Hepatocyte (in vitro differentiated cells): ENCODE results near the gene PLOD1. TPM values are rescaled to one million over a fixed set of nuclear protein-coding genes. Genes with fewer than 3 reads are reported as not detected.
"Not testable (repeated sequence)": the region's sequence is repeated elsewhere in the genome, so short reads cannot be mapped to it uniquely, and the experiment has no call there.

ENCODE experiments used
- DNase-seq: peaks from one replicate; pipeline ENCODE4 v3.0.0-alpha.2; 2016; ENCODE audit warnings: low spot score
- H2AFZ ChIP-seq: fragments of 200-600 bp; sonication (generic); 2 replicates; pipeline ENCODE4 v1.6.0; 2016; ENCODE audit warnings: antibody characterized with exemption, mild to moderate bottlenecking
- H3K27ac ChIP-seq: fragments of 200-600 bp; sonication (generic); 2 replicates; pipeline ENCODE4 v1.5.1; 2016; ENCODE audit warnings: mild to moderate bottlenecking
- H3K27me3 ChIP-seq: fragments of 200-600 bp; sonication (generic); 2 replicates; pipeline ENCODE4 v1.6.1; 2016
- H3K36me3 ChIP-seq: fragments of 200-600 bp; sonication (generic); replicated peaks from 2 replicates; pipeline ENCODE4 v1.5.1; 2016; ENCODE audit warnings: low read depth; ENCODE audit not compliant: insufficient read depth
- H3K4me1 ChIP-seq: fragments of 200-600 bp; sonication (generic); 2 replicates; pipeline ENCODE4 v1.5.1; 2016; ENCODE audit warnings: mild to moderate bottlenecking, moderate library complexity; ENCODE audit not compliant: insufficient read depth
- H3K4me2 ChIP-seq: fragments of 200-600 bp; sonication (generic); 2 replicates; pipeline ENCODE4 v1.6.0; 2016
- H3K4me3 ChIP-seq: fragments of 200-600 bp; sonication (generic); 2 replicates; pipeline ENCODE4 v1.5.1; 2016; ENCODE audit warnings: mild to moderate bottlenecking
- H3K79me2 ChIP-seq: fragments of 200-600 bp; sonication (generic); 2 replicates; pipeline ENCODE4 v1.6.0; 2017; ENCODE audit warnings: mild to moderate bottlenecking
- H3K9me2 ChIP-seq: fragments of 200-600 bp; sonication (generic); replicated peaks from 2 replicates; pipeline ENCODE4 v1.6.0; 2017; ENCODE audit warnings: mild to moderate bottlenecking; ENCODE audit not compliant: insufficient read depth
- H3K9me3 ChIP-seq: fragments of 200-600 bp; sonication (generic); 2 replicates; pipeline ENCODE4 v1.5.1; 2016; ENCODE audit warnings: low read depth, mild to moderate bottlenecking
- H4K20me1 ChIP-seq: fragments of 200-600 bp; sonication (generic); 2 replicates; pipeline ENCODE4 v1.6.0; 2016; ENCODE audit warnings: mild to moderate bottlenecking; ENCODE audit not compliant: insufficient read depth, poor library complexity, severe bottlenecking
- EZH2 ChIP-seq: fragments of 200-600 bp; sonication (generic); IDR thresholded peaks from 2 replicates; pipeline ENCODE4 v1.6.1; 2016; ENCODE audit warnings: antibody characterized with exemption, mild to moderate bottlenecking, borderline replicate concordance
- EZH2phosphoT487 ChIP-seq: fragments of 200-600 bp; sonication (generic); IDR thresholded peaks from one replicate; pipeline ENCODE4 v1.6.1; 2018; ENCODE audit warnings: antibody characterized with exemption, mild to moderate bottlenecking, low read depth, moderate library complexity; ENCODE audit not compliant: unreplicated experiment, severe bottlenecking
- WGBS: methylation state at CpG from one replicate; pipeline ENCODE4 v1.1.6; 2016; ENCODE audit warnings: low lambda C conversion rate; ENCODE audit errors: missing lambda C conversion rate; 5-methylcytosine and 5-hydroxymethylcytosine counted together
- polyA plus RNA-seq: library from polyadenylated mRNA; unstranded; fragments of >200 nt; fragmentation: Nextera tagmentation; extraction: Ambion mirVana; gene quantifications from 2 replicates; pipeline ENCODE4 v1.2.1, GENCODE V29; 2016
- total RNA-seq: library from RNA; depleted of rRNA; stranded (reverse); fragments of >200 nt; gene quantifications from 2 replicates; pipeline ENCODE4 v1.2.3, GENCODE V29; 2014
- TF ChIP-seq, protein P1 (sequence below): fragments of 200-600 bp; sonication (generic); IDR thresholded peaks from 2 replicates; pipeline ENCODE4 v1.5.1; 2016; ENCODE audit warnings: antibody characterized with exemption, mild to moderate bottlenecking; ENCODE audit not compliant: poor library complexity

The PLOD1 gene
- total and polyA plus RNA-seq, 2 experiments from 2014 or later: 184 to 200 TPM

DNA sequence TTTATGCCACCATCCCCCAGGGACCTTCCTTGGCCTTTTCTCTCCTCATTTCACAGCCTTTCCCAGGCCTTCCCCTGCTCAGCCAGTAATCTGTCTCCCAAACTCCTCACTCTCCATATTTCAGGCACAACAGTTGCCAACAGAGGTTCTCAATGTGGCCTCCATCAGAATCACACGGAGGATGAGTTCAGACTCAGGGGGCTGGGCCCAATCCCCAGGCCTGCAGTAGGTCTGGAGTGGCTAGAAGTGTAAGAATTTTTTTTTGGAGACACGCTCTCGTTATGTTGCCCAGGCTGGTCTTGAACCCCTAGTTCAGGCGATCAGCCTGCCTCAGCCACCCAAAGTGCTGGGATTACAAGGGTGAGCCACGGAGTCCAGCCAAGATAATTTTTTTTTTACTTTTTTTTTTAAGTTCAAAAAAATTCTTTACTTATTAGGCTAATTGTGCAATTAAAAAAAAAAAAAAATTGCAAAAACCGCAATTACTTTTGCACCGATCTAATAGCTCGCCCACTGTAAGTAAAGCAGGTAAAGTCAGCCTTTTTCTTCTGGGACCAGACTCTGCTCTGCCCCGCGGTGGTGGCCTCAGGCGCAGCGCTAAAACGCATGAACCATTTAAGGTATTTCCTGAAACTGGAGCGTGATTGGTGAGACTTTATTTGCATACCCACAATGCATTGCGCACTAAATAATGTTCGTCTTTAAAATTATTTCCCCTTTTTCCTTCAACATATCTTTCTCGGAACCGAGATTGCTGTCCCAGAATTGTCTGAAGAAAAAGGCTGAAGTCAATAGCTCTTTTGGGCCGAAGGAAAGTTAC lies 27.0 kb upstream of the PLOD1 start:
- Histone ChIP-seq H3K9me3 (no peaks in the 10 kb centered on the region), H3K27me3 (no peaks in the 10 kb centered on the region), H3K4me3 (no peak overlapping the region), H2AFZ (no peak overlapping the region), H3K4me1 (no peaks in the 10 kb centered on the region), H3K9me2 (no peaks in the 10 kb centered on the region), H3K36me3 (no peaks in the 10 kb centered on the region), H3K79me2 (no peaks in the 10 kb centered on the region), H3K27ac (peak overlapping the region; percentile 88), H3K4me2 (peak overlapping the region; percentile 41), H4K20me1 (no peaks in the 10 kb centered on the region)
- peak; percentile 96 for DNase-seq
- WGBS: 18% methylated on average over 19 of the region's 19 CpGs
- TF ChIP-seq, protein P1, sequence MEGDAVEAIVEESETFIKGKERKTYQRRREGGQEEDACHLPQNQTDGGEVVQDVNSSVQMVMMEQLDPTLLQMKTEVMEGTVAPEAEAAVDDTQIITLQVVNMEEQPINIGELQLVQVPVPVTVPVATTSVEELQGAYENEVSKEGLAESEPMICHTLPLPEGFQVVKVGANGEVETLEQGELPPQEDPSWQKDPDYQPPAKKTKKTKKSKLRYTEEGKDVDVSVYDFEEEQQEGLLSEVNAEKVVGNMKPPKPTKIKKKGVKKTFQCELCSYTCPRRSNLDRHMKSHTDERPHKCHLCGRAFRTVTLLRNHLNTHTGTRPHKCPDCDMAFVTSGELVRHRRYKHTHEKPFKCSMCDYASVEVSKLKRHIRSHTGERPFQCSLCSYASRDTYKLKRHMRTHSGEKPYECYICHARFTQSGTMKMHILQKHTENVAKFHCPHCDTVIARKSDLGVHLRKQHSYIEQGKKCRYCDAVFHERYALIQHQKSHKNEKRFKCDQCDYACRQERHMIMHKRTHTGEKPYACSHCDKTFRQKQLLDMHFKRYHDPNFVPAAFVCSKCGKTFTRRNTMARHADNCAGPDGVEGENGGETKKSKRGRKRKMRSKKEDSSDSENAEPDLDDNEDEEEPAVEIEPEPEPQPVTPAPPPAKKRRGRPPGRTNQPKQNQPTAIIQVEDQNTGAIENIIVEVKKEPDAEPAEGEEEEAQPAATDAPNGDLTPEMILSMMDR: peak; percentile 80
- TF ChIP-seq EZH2 (no peak), EZH2phosphoT487 (no peak)

DNA sequence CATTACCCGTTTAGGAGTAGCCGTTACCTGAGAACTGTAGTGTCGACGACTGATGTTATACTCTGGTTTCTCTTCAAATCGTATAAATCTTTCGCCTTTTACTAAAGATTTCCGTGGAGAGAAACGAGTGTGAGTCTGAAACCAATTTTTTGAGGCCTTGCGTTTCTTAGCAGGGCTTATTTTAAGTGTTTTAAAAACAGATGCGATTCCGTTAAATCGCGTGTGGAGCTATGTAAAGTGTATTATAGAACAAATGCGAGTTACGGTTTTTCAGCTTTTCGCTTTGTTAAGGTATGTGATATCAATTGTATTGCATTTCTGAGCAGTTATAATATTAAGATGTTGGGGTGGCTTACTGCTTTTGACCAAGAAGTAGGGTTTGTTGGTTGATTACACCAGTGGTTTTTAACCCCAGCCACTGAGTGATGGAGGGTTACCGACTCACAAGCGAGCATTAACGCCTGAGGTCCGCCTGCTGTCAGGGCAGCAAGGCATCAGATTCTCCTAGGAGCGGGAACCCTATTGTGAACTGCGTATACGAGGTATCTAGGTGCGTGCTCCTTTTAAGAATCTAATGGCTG lies 26.3 kb upstream of the PLOD1 start:
- Histone ChIP-seq H3K79me2 (no peaks in the 10 kb centered on the region), H3K4me2 (peak overlapping the region; percentile 88), H3K27ac (peak overlapping the region; percentile 88), H3K4me1 (no peaks in the 10 kb centered on the region), H3K9me2 (no peaks in the 10 kb centered on the region), H3K27me3 (no peaks in the 10 kb centered on the region), H3K9me3 (no peaks in the 10 kb centered on the region), H4K20me1 (no peaks in the 10 kb centered on the region), H3K4me3 (peak overlapping the region; percentile 19), H3K36me3 (no peaks in the 10 kb centered on the region), H2AFZ (no peak overlapping the region)
- TF ChIP-seq EZH2 (no peak), EZH2phosphoT487 (no peak)
- TF ChIP-seq, protein P1: no peak
- DNase-seq: peak; percentile 93
- under 1% methylated on average over 24 of the region's 24 CpGs for WGBS

DNA sequence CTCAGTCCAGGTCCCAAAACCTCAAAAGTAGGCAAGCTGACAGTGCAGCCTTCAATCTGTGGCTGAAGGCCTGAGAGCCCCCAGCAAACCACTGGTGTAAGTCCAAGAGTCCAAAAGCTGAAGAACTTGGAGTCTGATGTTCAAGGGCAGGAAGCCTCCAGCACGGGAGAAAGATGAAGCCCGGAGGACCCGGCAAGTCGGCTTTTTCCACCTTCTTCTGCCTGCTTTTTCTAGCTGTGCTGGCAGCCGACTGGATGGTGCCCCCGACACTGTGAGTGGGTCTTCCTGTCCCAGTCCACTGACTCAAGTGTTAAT lies 23.6 kb upstream of the PLOD1 start:
- not testable (repeated sequence) for H3K27me3 ChIP-seq, H3K4me2 ChIP-seq, DNase-seq, H3K9me2 ChIP-seq, H3K4me3 ChIP-seq, H3K27ac ChIP-seq, H3K36me3 ChIP-seq, H3K79me2 ChIP-seq, H2AFZ ChIP-seq, H3K4me1 ChIP-seq, H4K20me1 ChIP-seq, H3K9me3 ChIP-seq
- 88% methylated on average over 6 of the region's 6 CpGs for WGBS

DNA sequence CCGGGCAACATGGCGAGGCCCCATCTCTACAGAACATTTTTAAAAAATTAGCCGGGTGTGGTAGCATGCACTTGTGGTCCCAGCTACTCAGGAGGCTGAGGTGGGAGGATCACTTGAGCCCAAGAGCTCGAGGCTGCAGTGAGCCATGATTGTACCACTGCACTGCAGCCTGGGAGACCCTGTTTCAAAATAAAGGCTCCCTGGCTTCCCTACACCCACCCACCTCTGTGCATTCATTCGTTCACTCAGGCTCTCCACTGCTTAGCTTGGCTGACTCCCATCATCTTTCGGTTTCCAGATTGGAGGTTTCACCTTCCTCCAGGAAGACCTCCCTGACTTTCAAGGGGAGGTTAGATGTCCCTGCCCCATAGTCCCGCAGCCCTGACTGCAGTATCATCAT lies 22.5 kb upstream of the PLOD1 start:
- Histone ChIP-seq H3K27me3 (no peaks in the 10 kb centered on the region), H3K4me3 (no peak overlapping the region), H3K4me1 (no peaks in the 10 kb centered on the region), H3K9me3 (no peaks in the 10 kb centered on the region), H2AFZ (no peak overlapping the region), H4K20me1 (no peaks in the 10 kb centered on the region), H3K27ac (no peak overlapping the region), H3K9me2 (no peaks in the 10 kb centered on the region), H3K4me2 (no peak overlapping the region), H3K36me3 (no peaks in the 10 kb centered on the region), H3K79me2 (no peaks in the 10 kb centered on the region)
- WGBS: 95% methylated on average over 7 of the region's 7 CpGs
- TF ChIP-seq EZH2 (no peak), EZH2phosphoT487 (no peak)
- TF ChIP-seq, protein P1: no peak
- no peak for DNase-seq

DNA sequence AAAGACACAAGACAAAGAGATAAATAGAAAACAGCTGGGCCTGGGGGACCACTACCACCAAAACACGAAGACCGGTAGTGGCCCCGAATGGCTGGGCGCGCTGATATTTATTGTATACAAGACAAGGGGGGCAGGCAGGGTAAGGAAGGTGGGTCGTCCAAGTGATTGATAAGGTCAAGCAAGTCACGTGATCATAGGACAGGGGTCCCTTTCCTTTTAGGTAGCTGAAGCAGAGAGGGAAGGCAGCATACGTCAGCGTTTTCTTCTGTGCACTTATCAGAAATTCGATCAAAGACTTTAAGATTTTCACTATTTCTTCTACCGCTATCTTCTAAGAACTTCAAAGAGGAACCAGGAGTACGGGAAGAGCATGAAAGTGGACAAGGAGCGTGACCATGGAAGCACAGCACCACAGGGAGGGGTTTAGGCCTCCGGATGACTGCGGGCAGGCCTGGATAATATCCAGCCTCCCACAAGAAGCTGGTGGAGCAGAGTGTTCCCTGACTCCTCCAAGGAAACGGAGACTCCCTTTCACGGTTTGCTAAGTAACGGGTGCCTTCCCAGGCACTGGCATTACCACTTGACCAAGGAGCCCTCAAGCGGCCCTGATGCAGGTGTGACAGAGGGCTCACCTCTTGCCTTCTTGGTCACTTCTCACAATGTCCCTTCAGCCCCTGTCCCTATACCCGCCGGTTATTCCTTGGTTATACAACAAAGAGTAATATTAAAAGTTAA lies 21.9 kb upstream of the PLOD1 start:
- H2AFZ ChIP-seq, H3K27me3 ChIP-seq, H3K27ac ChIP-seq, H3K9me2 ChIP-seq, H3K4me1 ChIP-seq, H3K4me2 ChIP-seq, DNase-seq, H3K36me3 ChIP-seq, H4K20me1 ChIP-seq, H3K4me3 ChIP-seq, H3K9me3 ChIP-seq, H3K79me2 ChIP-seq: not testable (repeated sequence)
- WGBS: 68% methylated on average over 21 of the region's 21 CpGs
